Smooth muscle cell (in vitro differentiated cells): ENCODE measurements around the gene SERPINA4. TPM values are rescaled to one million over a fixed set of nuclear protein-coding genes. Genes with fewer than 3 reads are reported as not detected.

Source experiments
- DNase-seq: peaks from one replicate; lab custom pipeline; 2025; ENCODE audit not compliant: unreplicated experiment; lab: John Stamatoyannopoulos, UW
- H2AFZ ChIP-seq: fragments of 200-600 bp; sonication (generic); 2 replicates; pipeline ENCODE4 v1.6.0; 2016; ENCODE audit warnings: antibody characterized with exemption, low read depth, mild to moderate bottlenecking
- H3F3A ChIP-seq: fragments of 200-600 bp; sonication (generic); 2 replicates; pipeline ENCODE4 v1.6.0; 2017; ENCODE audit warnings: antibody characterized with exemption, low read depth
- H3K27ac ChIP-seq: fragments of 200-600 bp; sonication (generic); 2 replicates; pipeline ENCODE4 v1.5.1; 2016; ENCODE audit warnings: low read depth, mild to moderate bottlenecking
- H3K27me3 ChIP-seq: fragments of 200-600 bp; sonication (generic); 2 replicates; pipeline ENCODE4 v1.6.1; 2016; ENCODE audit warnings: low read depth, mild to moderate bottlenecking
- H3K36me3 ChIP-seq: fragments of 200-600 bp; sonication (generic); 2 replicates; pipeline ENCODE4 v1.5.1; 2016; ENCODE audit warnings: low read depth
- H3K4me1 ChIP-seq: fragments of 200-600 bp; sonication (generic); 2 replicates; pipeline ENCODE4 v1.5.1; 2016; ENCODE audit warnings: low read depth
- H3K4me2 ChIP-seq: fragments of 200-600 bp; sonication (generic); 2 replicates; pipeline ENCODE4 v1.6.0; 2016; ENCODE audit warnings: mild to moderate bottlenecking
- H3K4me3 ChIP-seq: fragments of 200-600 bp; sonication (generic); 2 replicates; pipeline ENCODE4 v1.5.1; 2016; ENCODE audit warnings: mild to moderate bottlenecking
- H3K79me2 ChIP-seq: fragments of 200-600 bp; sonication (generic); 2 replicates; pipeline ENCODE4 v1.6.0; 2016; ENCODE audit warnings: low read depth, mild to moderate bottlenecking
- H3K9ac ChIP-seq: fragments of 200-600 bp; sonication (generic); 2 replicates; pipeline ENCODE4 v1.6.0; 2016; ENCODE audit warnings: low read depth
- H3K9me3 ChIP-seq: fragments of 200-600 bp; sonication (generic); replicated peaks from 2 replicates; pipeline ENCODE4 v1.5.1; 2016; ENCODE audit warnings: low read depth
- H4K20me1 ChIP-seq: fragments of 200-600 bp; sonication (generic); 2 replicates; pipeline ENCODE4 v1.6.0; 2016; ENCODE audit warnings: low read depth
- WGBS: methylation state at CpG from one replicate; pipeline ENCODE4 v1.1.7; 2016; ENCODE audit warnings: low lambda C conversion rate; 5-methylcytosine and 5-hydroxymethylcytosine counted together
- polyA plus RNA-seq: library from polyadenylated mRNA; unstranded; fragments of >200 nt; fragmentation: Nextera tagmentation; extraction: Ambion mirVana; gene quantifications from 2 replicates; pipeline ENCODE4 v1.2.1, GENCODE V29; 2016
- total RNA-seq: library from RNA; depleted of rRNA; stranded (reverse); fragments of >200 nt; gene quantifications from 2 replicates; pipeline ENCODE4 v1.2.3, GENCODE V29; 2014
- TF ChIP-seq, protein P1 (sequence below): fragments of 200-600 bp; sonication (generic); IDR thresholded peaks from 2 replicates; pipeline ENCODE4 v1.5.1; 2017; ENCODE audit warnings: borderline replicate concordance, mild to moderate bottlenecking, antibody characterized with exemption; ENCODE audit not compliant: insufficient read depth, poor library complexity, severe bottlenecking

The SERPINA4 gene
- total RNA-seq (not detected in 2 replicates), polyA plus RNA-seq (not detected in 2 replicates)

DNA sequence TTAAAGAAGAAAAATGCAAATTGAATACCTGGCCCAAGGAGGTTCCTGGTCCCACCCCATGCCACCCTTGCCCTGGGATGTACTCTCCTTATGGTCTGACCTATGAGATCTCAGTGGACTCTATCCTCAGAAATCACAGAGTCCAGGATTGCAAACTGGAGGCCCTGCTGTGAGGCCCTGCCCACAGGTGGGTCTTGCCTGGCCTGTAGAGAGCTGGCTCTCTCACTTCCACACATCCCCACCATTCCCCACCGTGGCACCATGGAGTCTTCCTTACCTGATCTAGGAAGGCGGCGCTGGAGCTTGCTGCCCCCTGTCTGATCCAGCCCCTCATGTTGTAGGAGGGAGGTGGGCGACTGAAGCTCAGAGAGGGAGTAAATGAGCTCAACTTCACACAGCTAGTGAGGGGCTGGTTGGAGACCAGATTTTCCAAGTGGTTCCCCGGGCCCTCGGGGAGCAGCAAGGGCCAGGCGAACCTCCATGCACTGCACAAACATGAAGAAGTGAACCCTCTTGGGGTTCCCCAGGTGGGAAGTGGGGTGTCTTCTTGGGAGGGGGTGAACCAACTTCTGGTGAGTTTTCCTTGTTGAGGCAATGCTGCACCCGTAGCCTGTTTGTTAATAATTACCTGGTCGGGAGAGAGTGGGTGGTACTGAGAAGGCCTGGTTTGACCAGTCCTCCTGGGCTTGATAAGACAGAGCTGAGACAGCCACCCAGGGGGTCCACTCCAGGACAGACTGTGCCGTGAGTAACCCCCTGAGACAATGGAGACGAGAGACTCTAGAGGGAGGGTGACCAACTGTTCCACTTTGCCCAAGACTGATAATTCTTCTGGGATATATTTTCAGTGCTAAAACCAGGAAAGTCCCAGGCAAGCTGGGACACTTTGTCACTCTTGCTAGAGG is at the start of gene SERPINA4:
TSS of gene SERPINA4 (plus strand) at position 692 of the 905 bp plus-strand sequence. CDS start 2,041 bp downstream, outside the sequence.
- no peaks in the 10 kb centered on the region for H3K27me3 ChIP-seq
- TF ChIP-seq, protein P1, sequence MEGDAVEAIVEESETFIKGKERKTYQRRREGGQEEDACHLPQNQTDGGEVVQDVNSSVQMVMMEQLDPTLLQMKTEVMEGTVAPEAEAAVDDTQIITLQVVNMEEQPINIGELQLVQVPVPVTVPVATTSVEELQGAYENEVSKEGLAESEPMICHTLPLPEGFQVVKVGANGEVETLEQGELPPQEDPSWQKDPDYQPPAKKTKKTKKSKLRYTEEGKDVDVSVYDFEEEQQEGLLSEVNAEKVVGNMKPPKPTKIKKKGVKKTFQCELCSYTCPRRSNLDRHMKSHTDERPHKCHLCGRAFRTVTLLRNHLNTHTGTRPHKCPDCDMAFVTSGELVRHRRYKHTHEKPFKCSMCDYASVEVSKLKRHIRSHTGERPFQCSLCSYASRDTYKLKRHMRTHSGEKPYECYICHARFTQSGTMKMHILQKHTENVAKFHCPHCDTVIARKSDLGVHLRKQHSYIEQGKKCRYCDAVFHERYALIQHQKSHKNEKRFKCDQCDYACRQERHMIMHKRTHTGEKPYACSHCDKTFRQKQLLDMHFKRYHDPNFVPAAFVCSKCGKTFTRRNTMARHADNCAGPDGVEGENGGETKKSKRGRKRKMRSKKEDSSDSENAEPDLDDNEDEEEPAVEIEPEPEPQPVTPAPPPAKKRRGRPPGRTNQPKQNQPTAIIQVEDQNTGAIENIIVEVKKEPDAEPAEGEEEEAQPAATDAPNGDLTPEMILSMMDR = no peak

DNA sequence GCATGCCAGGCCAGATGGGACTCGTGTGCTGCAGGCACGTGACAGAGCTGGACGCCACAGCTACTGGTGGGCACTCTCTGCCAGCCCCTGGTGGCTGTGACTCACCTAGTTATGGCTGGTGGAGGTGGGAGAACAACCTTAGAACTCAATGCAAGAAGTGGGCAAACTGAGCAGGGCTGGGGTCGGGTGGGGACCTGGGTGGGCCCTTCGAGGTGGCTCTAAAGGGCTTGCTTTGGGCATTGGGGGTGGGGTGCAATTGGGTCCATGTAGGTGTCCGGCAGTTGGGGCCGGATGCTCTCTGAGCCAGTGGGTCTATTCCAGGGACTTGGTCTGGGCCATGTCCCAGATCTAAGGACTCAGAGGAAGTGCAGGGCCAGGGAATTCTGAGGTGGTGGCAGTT is 46.9 kb upstream of the SERPINA4 start:
- Histone ChIP-seq H3F3A (no peaks in the 10 kb centered on the region), H3K27me3 (no peaks in the 10 kb centered on the region), H3K4me2 (no peak overlapping the region), H3K27ac (no peak overlapping the region), H3K9ac (no peak overlapping the region), H3K36me3 (no peaks in the 10 kb centered on the region), H4K20me1 (no peaks in the 10 kb centered on the region), H3K4me3 (no peak overlapping the region), H3K9me3 (no peaks in the 10 kb centered on the region), H3K4me1 (no peaks in the 10 kb centered on the region), H2AFZ (no peak overlapping the region), H3K79me2 (no peaks in the 10 kb centered on the region)
- TF ChIP-seq, protein P1 = no peak
- DNase-seq = no peak
- WGBS = 89% methylated on average over 7 of the region's 7 CpGs

More for the DNA sequence above, at the start of gene SERPINA4:
- Histone ChIP-seq H3K4me1 (no peaks in the 10 kb centered on the region), H3K4me2 (no peak within 1 kb of the TSS), H2AFZ (no peak within 1 kb of the TSS), H3K79me2 (no peaks in the 10 kb centered on the region), H3F3A (no peaks in the 10 kb centered on the region), H3K27ac (no peak within 1 kb of the TSS), H3K9me3 (no peaks in the 10 kb centered on the region), H4K20me1 (no peaks in the 10 kb centered on the region), H3K9ac (no peak within 1 kb of the TSS), H3K4me3 (no peak within 1 kb of the TSS), H3K36me3 (no peaks in the 10 kb centered on the region)
- DNase-seq = no peak
- 78% methylated on average over 11 of the region's 11 CpGs for WGBS

DNA sequence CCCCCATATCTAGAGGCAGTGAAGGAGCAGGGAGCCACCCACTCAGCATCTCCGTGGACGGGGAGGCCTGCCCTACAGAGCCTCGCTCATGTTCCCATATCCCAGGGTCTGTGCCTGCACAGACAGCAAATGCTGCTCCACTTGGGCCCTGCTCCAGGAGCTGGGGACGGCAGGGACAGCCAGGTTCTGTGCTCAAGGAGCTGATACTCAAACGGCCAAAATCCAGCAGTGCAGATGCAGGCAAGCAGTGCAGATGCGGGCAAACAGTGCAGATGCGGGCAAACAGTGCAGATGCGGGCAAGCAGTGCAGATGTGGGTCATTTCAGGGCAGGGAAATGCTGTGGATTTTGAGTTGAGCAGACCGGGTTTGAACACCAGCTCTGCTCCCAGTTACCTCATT is 45.8 kb upstream of the SERPINA4 start:
- H3K9ac ChIP-seq = no peak overlapping the region
- H3K4me3 ChIP-seq = no peak overlapping the region
- no peak for DNase-seq
- no peaks in the 10 kb centered on the region for H3K79me2 ChIP-seq
- H3K27ac ChIP-seq = no peak overlapping the region
- H3K4me2 ChIP-seq = no peak overlapping the region
- H3K4me1 ChIP-seq = no peaks in the 10 kb centered on the region
- no peaks in the 10 kb centered on the region for H3F3A ChIP-seq
- H4K20me1 ChIP-seq = no peaks in the 10 kb centered on the region
- no peaks in the 10 kb centered on the region for H3K9me3 ChIP-seq
- TF ChIP-seq, protein P1 = no peak
- 89% methylated on average over 9 of the region's 9 CpGs for WGBS
- no peaks in the 10 kb centered on the region for H3K36me3 ChIP-seq
- H2AFZ ChIP-seq = no peak overlapping the region
- H3K27me3 ChIP-seq = no peaks in the 10 kb centered on the region
